Common myeloid progenitor, CD34-positive (primary cell): Measurements from ENCODE around the gene PTGES3L.

Source experiments
- CTCF ChIA-PET: fragments of 350-600 bp; sonication (Branson Sonifier 250); formaldehyde crosslinking; loops from one replicate; lab custom pipeline; 2021; ENCODE audit warnings: antibody characterized with exemption; lab: Charles Lee
- POLR2A ChIA-PET: fragments of 350-600 bp; sonication (Branson Sonifier 250); formaldehyde crosslinking; loops from one replicate; lab custom pipeline; 2021; ENCODE audit warnings: antibody characterized with exemption; lab: Charles Lee
- DNase-seq, 3 donors: peaks; one replicate each; pipeline versions ENCODE4 v3.0.0 to v3.0.0-alpha.2; 2013
- H3K27ac ChIP-seq, 2 experiments: 1 replicate in 1 of 2; 2 replicates in 1 of 2; pipeline ENCODE4 v1.7.0; 2013; ENCODE audit warnings: inconsistent platforms in 2 of 2, low read length in 2 of 2, mild to moderate bottlenecking in 2 of 2, low read depth in 1 of 2, moderate library complexity in 1 of 2; ENCODE audit not compliant: severe bottlenecking in 2 of 2, insufficient read depth in 1 of 2, poor library complexity in 1 of 2
- H3K27me3 ChIP-seq, 5 experiments: replicated peaks in 2 of 5; 1 replicate in 3 of 5; 2 replicates in 2 of 5; pipeline versions ENCODE4 v1.6.1 to v1.7.0; 2013; ENCODE audit warnings: low read length in 4 of 5, mild to moderate bottlenecking in 2 of 5, moderate library complexity in 2 of 5, inconsistent platforms in 1 of 5; ENCODE audit not compliant: insufficient read depth in 5 of 5, control insufficient read depth in 4 of 5
- H3K36me3 ChIP-seq, 4 experiments: 1 replicate in 2 of 4; 2 replicates in 2 of 4; pipeline versions ENCODE4 v1.6.1 to v1.7.0; 2013; ENCODE audit warnings: low read length in 3 of 4, control low read depth in 1 of 4, mild to moderate bottlenecking in 1 of 4; ENCODE audit not compliant: control insufficient read depth in 4 of 4, insufficient read depth in 4 of 4
- H3K4me1 ChIP-seq, 4 experiments: 1 replicate in 3 of 4; 2 replicates in 1 of 4; pipeline versions ENCODE4 v1.6.1 to v1.7.1; 2013; ENCODE audit warnings: low read length in 3 of 4, mild to moderate bottlenecking in 3 of 4, control low read depth in 1 of 4, inconsistent platforms in 1 of 4, moderate library complexity in 1 of 4; ENCODE audit not compliant: control insufficient read depth in 4 of 4, insufficient read depth in 4 of 4; ENCODE audit errors: control extremely low read depth in 1 of 4
- H3K4me3 ChIP-seq, 7 experiments: 1 replicate in 4 of 7; 2 replicates in 3 of 7; pipeline versions ENCODE4 v1.5.1 to v1.7.0; 2013; ENCODE audit warnings: mild to moderate bottlenecking in 7 of 7, low read length in 6 of 7, moderate library complexity in 6 of 7, inconsistent platforms in 2 of 7, low read depth in 2 of 7, control low read depth in 1 of 7; ENCODE audit not compliant: insufficient read depth in 4 of 7, control insufficient read depth in 1 of 7; ENCODE audit errors: extremely low read depth in 1 of 7
- H3K9me3 ChIP-seq, 5 experiments: 1 replicate in 4 of 5; 2 replicates in 1 of 5; pipeline versions ENCODE4 v1.6.1 to v1.7.1; 2013; ENCODE audit warnings: low read length in 4 of 5, mild to moderate bottlenecking in 2 of 5, inconsistent platforms in 1 of 5, low read depth in 1 of 5, moderate library complexity in 1 of 5; ENCODE audit not compliant: control insufficient read depth in 4 of 5, insufficient read depth in 2 of 5; ENCODE audit errors: control extremely low read depth in 1 of 5
- WGBS: methylation state at CpG from one replicate; pipeline ENCODE4 v1.1.5; 2013; ENCODE audit not compliant: insufficient coverage; 5-methylcytosine and 5-hydroxymethylcytosine counted together

Gene PTGES3L

DNA sequence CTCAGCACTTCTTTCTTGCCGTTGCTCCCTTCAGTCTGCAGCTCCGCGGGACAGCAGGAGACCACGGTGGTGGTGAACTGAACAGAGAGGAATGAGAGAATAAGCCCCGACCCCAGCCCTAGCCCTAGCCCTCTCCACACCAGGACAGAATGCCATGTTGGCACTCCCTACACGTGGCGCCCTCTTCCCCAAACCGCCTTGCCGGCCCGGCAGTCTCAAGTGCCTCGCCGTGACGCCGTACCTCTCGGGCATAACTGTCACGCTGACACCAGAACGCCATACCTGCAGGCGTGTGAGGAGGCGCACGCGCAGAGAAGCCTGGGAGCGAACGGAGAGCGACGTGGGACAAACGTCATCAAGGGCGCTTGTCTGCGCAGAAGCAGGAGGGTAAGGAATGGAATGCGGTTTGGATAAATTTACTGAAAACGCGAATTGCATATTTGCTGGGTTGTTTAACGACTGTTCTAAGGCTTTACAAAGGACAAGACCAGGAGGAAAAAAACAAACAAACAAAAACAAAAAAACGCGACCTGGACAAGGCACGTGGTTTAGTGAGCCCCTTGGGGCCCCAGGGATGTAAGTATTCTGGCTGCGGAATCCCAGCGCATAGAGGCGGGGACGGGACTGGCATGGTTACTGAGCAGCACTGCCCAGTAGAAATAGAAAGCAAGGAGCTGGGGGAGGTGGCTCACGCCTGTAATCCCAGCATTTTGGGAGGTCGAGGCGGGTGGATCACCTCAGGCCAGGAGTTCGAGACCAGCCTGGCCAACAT lies 15.5 kb downstream of the PTGES3L start, which contains the start of gene AARSD1:
AARSD1 (minus strand) TSS at position 294 of the 772 bp plus-strand sequence; CDS start at position 280, 14 bp downstream.
- H3K9me3 ChIP-seq = no peaks in the 10 kb centered on the region
- H3K36me3 ChIP-seq = peaks cover 9 to 26% (median 20%) of the 10 kb centered on the region in 4 experiments
- peaks cover 8 to 13% (median 11%) of the 10 kb centered on the region in 4 experiments for H3K4me1 ChIP-seq
- ChIA-PET POLR2A (interaction anchor here (0.6 to 1.0 kb wide), 7 partner anchors 16 to 498 kb away, joined by 3 to 5 read pairs (median 4); partner anchors contain the start of genes RPL27 and RUNDC1), CTCF (interaction anchor here (1.0 to 1.6 kb wide), 3 partner anchors 11 to 34 kb away, joined by 3 to 4 read pairs (median 4); partner anchors contain the start of gene RPL27)
- no peaks in the 10 kb centered on the region for H3K27me3 ChIP-seq
- H3K4me3 ChIP-seq = peak within 1 kb of the TSS; percentile 56 to 99 (median 95)
- peak; percentile 95 to 96 (median 96) for DNase-seq
- peak within 1 kb of the TSS; percentile 59 to 87 for H3K27ac ChIP-seq
- WGBS = 0% methylated on average over 28 of the region's 43 CpGs

DNA sequence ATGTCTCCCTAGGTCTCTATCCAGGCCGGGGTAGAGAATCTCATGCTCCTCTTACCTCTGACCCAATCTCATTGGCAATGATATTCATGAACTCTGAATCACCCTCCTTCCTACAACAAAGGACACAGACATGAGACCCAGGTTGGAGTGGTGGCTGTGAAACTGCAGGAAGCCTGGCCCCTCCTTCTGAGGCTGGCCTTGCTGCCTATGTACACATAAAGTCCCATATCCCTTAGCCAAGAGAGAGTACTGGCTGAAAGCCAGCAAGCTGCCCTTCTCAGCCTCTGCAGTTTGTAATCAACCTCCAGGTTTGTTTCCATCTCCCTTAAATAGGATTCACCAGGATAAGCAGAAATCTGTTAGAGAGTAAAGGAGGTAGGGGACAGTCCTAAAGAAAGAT lies 26.2 kb downstream of the PTGES3L start:
- Histone ChIP-seq H3K4me1 (no peaks in the 10 kb centered on the region), H3K27me3 (no peaks in the 10 kb centered on the region), H3K9me3 (no peaks in the 10 kb centered on the region), H3K36me3 (peaks cover 13 to 80% (median 56%) of the 10 kb centered on the region in 4 experiments), H3K27ac (no peak overlapping the region), H3K4me3 (no peak overlapping the region)
- ChIA-PET POLR2A (no interaction called here), CTCF (interaction anchor here (0.8 to 1.6 kb wide), 4 partner anchors 9 to 111 kb away, joined by 3 to 6 read pairs (median 4); no protein-coding TSS in a partner anchor)
- DNase-seq = no peak
- 100% methylated on average over 1 of the region's 1 CpG for WGBS

DNA sequence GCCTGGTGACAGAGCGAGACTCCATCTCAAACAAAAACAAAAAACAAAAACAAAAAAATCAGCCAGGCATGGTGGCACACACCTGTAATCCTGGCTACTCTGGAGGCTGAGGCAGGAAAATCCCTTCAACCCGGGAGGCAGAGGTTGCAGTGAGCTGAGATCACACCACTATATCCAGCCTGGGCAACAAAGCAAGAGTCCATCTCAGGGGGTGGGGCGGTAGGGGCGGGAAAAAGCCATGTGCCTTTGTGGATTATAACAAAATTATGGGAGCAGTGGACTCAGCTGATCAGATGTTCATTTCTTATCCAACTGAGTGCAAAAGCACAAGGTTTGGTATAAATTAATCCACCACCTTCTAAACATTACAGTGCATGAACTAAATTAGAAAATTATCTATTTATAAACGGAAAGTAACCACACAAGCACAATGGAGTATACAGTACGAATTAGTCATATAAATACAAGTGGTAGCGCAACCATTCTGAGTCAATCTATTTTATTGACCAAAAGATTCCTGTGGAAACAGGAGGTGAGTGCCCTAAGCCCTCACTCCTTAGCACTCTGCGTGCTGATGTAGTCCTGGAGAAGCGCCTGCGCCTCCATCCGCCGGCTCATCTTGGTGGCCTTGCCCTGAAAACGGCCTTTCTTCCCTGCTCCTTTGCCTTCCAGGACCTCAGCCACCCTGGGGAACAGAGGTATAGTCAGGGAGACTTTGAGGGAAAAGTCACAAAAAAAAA lies 29.7 kb downstream of the PTGES3L start:
- CTCF ChIA-PET = interaction anchor here (1.2 kb wide), 1 partner anchor 107 kb away, joined by 7 read pairs; no protein-coding TSS in a partner anchor
- Histone ChIP-seq H3K27me3 (no peaks in the 10 kb centered on the region), H3K36me3 (peaks cover 8 to 64% (median 36%) of the 10 kb centered on the region in 4 experiments), H3K4me1 (no peaks in the 10 kb centered on the region), H3K27ac (no peak overlapping the region), H3K9me3 (no peaks in the 10 kb centered on the region), H3K4me3 (no peak overlapping the region)
- WGBS = 97% methylated on average over 4 of the region's 13 CpGs
- POLR2A ChIA-PET = interaction anchor here (0.6 kb wide), 1 partner anchor 176 kb away, joined by 4 read pairs; no protein-coding TSS in a partner anchor
- DNase-seq = no peak

DNA sequence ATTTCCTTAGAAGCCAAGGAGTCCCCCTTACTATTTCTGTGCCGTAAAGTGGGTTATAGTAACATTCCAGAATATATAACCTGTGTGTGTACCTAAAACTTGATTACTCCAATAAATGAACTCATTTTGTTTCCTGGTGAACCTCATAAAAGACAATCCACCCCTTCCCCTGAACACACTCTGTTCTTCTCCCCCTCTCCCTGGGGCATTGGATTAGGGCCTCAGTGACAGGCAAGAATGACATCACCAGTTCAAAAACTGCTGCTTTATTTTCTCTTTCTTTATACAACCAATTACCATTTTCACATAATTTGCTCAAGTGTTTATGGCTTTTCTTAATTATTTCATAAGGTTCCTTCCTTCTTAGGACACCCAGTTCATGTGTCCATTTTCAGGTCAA lies 33.1 kb downstream of the PTGES3L start:
- no peak for DNase-seq
- no peaks in the 10 kb centered on the region for H3K27me3 ChIP-seq
- H3K4me1 ChIP-seq = no peaks in the 10 kb centered on the region
- H3K36me3 ChIP-seq = peaks cover 6 to 32% (median 16%) of the 10 kb centered on the region in 4 experiments
- CTCF ChIA-PET = no interaction called here
- WGBS = no CpG with 5 or more reads among the region's 1 CpG
- H3K4me3 ChIP-seq = no peak overlapping the region
- no peaks in the 10 kb centered on the region for H3K9me3 ChIP-seq
- POLR2A ChIA-PET = no interaction called here
- H3K27ac ChIP-seq = no peak overlapping the region

DNA sequence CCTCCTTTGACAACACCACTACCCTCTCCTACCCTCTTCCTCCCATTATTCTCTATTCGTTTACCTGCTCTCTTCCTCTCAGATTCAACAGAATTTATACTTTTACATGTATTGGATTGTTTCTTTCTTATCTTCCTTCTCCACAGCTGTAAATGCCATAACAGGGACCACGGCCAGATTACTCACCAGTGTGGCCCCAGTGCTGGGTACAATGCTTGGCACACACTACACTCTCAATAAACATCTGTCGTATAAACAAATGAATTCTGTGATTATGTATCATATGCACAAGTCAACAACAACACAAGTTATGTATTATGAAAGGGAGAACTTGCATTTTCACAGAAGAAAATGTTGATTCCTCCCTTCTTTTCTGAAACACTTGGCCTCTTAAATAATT lies 35.7 kb downstream of the PTGES3L start:
- Histone ChIP-seq H3K27ac (no peak overlapping the region), H3K4me1 (no peaks in the 10 kb centered on the region), H3K4me3 (no peak overlapping the region), H3K27me3 (no peaks in the 10 kb centered on the region), H3K9me3 (no peaks in the 10 kb centered on the region), H3K36me3 (peaks cover 0 to 6% (median 1%) of the 10 kb centered on the region in 4 experiments)
- 0% methylated on average over 1 of the region's 3 CpGs for WGBS
- DNase-seq = no peak
- POLR2A ChIA-PET = no interaction called here
- CTCF ChIA-PET = interaction anchor here (8.9 kb wide), 1 partner anchor 99 kb away, joined by 136 read pairs; the partner anchor contains the start of gene AOC2

DNA sequence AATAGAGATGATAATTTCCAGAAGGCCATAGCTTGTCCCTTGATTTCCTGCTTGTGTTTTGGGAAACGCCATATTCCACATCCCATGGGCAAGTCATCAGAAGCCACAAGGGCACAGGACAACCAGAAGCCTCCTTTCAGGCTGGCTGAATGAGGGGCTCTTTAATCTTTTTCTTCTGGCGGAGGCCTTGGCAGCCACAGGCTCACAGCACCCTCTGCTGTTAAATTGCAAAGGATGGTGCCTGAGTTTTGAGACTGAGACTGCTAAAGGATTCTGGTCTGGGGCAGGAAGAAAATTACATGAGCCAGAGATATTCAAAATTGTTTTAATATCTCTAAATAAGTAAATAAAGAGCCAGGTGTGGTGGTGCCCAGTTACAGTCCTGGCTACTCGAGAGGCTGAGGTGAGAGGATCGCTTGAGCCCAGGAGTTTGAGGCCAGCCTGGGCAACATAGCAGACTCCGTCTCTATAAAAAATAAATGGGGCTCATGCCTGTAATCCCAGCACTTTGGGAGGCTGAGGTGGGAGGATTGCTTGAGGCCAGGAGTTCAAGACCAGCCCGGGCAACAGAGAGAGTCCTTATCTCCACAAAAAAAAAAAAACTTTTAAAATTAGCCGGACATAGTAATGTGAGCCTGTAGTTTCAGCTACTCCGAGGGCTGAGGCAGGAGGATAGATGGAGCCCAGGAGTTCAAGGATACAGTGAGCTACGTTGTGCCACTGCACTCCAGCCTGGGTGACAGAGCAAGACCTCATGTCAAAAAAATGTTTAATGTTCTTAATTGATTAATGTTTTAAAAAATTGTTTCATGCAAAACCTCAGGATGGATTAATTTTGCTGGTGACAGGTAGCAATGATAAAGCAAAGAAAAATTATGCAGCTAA lies 41.9 kb downstream of the PTGES3L start:
- POLR2A ChIA-PET = interaction anchor here (1.0 to 1.5 kb wide), 2 partner anchors 90 to 105 kb away, joined by 3 to 7 read pairs; partner anchors contain the start of gene PSME3

More for the DNA sequence above, 41.9 kb downstream of the PTGES3L start:
- H3K36me3 ChIP-seq = no peaks in the 10 kb centered on the region
- no peaks in the 10 kb centered on the region for H3K27me3 ChIP-seq
- H3K4me3 ChIP-seq = no peak overlapping the region
- H3K9me3 ChIP-seq = no peaks in the 10 kb centered on the region
- WGBS = 53% methylated on average over 5 of the region's 9 CpGs
- H3K4me1 ChIP-seq = no peaks in the 10 kb centered on the region
- peak; percentile 67 to 83 (median 81) for DNase-seq
- CTCF ChIA-PET = interaction anchor here (0.6 to 8.9 kb wide), 13 partner anchors 9 to 402 kb away, joined by 3 to 136 read pairs (median 4); partner anchors contain the start of genes AOC2 and AOC3
- H3K27ac ChIP-seq = no peak overlapping the region
